SK-N-SH treated with all-trans-retinoic acid at 6 μM for 48 hours (cell line): ENCODE measurements around the gene MRPS34.

Source experiments
- ATAC-seq: fragments of 200-7000 bp; cut with Tn5 transposase; 3 replicates; pipeline ENCODE4 v1.9.1; 2020; ENCODE audit warnings: mild to moderate bottlenecking, moderate library complexity
- CREB5 ChIP-seq: fragments of 250-450 bp; sonication (Bioruptor Pico); IDR thresholded peaks from 2 replicates; pipeline ENCODE4 v1.5.1; 2020; ENCODE audit warnings: low read depth, mild to moderate bottlenecking, moderate library complexity
- CSDC2 ChIP-seq: fragments of 250-450 bp; sonication (Bioruptor Pico); IDR thresholded peaks from 2 replicates; pipeline ENCODE4 v1.5.0; 2020; ENCODE audit warnings: mild to moderate bottlenecking, moderate library complexity
- OSR1 ChIP-seq: fragments of 250-450 bp; sonication (Bioruptor Pico); IDR thresholded peaks from 2 replicates; pipeline ENCODE4 v1.8.0; 2022; ENCODE audit warnings: moderate library complexity, mild to moderate bottlenecking, inconsistent platforms
- RARB ChIP-seq: fragments of 250-450 bp; sonication (Bioruptor Pico); IDR thresholded peaks from 2 replicates; pipeline ENCODE4 v1.8.0; 2021; ENCODE audit warnings: mild to moderate bottlenecking, moderate library complexity
- SNAI2 ChIP-seq: fragments of 250-450 bp; sonication (Bioruptor Pico); IDR thresholded peaks from 2 replicates; pipeline ENCODE4 v1.5.0; 2020; ENCODE audit warnings: mild to moderate bottlenecking, moderate library complexity
- ZFP3 ChIP-seq: fragments of 250-450 bp; sonication (Bioruptor Pico); IDR thresholded peaks from 2 replicates; pipeline ENCODE4 v1.5.0; 2020; ENCODE audit warnings: mild to moderate bottlenecking, moderate library complexity
- ZFP30 ChIP-seq: fragments of 450-650 bp; formaldehyde crosslinking; IDR thresholded peaks from 2 replicates; pipeline ENCODE4 v1.5.0; 2022; ENCODE audit warnings: mild to moderate bottlenecking, moderate library complexity
- ZNF565 ChIP-seq: fragments of 450-650 bp; formaldehyde crosslinking; conservative IDR thresholded peaks from 2 replicates; pipeline ENCODE4 v1.5.0; 2020; ENCODE audit warnings: low read depth, mild to moderate bottlenecking, moderate library complexity
- TF ChIP-seq, protein P1 (sequence below): fragments of 250-450 bp; sonication (Bioruptor Pico); IDR thresholded peaks from 2 replicates; pipeline ENCODE4 v1.5.1; 2021; ENCODE audit warnings: mild to moderate bottlenecking, moderate library complexity
- TF ChIP-seq, protein P2 (sequence below): fragments of 250-450 bp; sonication (Bioruptor Pico); IDR thresholded peaks from 2 replicates; pipeline ENCODE4 v1.5.0; 2020; ENCODE audit warnings: mild to moderate bottlenecking, moderate library complexity

MRPS34 gene

DNA sequence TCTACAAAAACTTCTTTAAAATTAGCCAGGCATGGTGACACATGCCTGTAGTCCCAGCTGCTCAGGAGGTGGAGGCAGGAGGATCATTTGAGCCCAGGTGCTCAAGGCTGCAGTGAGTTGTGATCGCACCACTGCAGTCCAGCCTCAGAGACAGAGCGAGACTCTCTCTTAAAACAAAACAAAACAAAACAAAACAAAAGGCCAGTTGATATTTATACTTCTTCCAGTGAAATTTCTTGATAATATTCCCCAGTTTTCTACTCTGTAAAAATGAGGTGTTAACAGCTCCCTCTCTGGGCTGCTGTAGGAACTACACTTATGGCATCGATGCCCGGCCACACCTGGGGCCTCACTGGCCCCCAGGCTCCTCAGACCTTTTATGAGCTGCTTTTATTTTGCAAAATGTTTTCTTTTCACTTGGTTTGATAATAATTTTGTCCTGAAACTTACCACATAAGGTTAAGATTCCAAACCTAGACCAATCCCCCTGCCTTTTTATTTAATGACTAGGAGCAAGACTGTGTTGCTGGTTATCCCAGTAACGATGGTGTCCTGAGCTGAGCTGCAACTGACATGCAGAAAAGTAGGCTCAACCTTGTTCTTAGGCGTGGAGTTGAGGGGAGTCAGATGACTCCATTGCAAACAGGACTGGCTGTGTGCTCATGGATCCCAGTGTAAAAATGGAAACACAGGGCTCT is 49.3 kb downstream of the MRPS34 start:
- no peak for TF ChIP-seq ZFP3 (CRISPR knock-in tag)
- no peak for TF ChIP-seq ZNF565 (CRISPR knock-in tag)
- no peak for TF ChIP-seq CSDC2 (CRISPR knock-in tag)
- TF ChIP-seq CREB5 (CRISPR knock-in tag): no peak
- no peak for TF ChIP-seq ZFP30 (CRISPR knock-in tag)
- TF ChIP-seq, protein P1, sequence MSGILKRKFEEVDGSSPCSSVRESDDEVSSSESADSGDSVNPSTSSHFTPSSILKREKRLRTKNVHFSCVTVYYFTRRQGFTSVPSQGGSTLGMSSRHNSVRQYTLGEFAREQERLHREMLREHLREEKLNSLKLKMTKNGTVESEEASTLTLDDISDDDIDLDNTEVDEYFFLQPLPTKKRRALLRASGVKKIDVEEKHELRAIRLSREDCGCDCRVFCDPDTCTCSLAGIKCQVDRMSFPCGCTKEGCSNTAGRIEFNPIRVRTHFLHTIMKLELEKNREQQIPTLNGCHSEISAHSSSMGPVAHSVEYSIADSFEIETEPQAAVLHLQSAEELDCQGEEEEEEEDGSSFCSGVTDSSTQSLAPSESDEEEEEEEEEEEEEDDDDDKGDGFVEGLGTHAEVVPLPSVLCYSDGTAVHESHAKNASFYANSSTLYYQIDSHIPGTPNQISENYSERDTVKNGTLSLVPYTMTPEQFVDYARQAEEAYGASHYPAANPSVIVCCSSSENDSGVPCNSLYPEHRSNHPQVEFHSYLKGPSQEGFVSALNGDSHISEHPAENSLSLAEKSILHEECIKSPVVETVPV (CRISPR knock-in tag): no peak
- TF ChIP-seq, protein P2, sequence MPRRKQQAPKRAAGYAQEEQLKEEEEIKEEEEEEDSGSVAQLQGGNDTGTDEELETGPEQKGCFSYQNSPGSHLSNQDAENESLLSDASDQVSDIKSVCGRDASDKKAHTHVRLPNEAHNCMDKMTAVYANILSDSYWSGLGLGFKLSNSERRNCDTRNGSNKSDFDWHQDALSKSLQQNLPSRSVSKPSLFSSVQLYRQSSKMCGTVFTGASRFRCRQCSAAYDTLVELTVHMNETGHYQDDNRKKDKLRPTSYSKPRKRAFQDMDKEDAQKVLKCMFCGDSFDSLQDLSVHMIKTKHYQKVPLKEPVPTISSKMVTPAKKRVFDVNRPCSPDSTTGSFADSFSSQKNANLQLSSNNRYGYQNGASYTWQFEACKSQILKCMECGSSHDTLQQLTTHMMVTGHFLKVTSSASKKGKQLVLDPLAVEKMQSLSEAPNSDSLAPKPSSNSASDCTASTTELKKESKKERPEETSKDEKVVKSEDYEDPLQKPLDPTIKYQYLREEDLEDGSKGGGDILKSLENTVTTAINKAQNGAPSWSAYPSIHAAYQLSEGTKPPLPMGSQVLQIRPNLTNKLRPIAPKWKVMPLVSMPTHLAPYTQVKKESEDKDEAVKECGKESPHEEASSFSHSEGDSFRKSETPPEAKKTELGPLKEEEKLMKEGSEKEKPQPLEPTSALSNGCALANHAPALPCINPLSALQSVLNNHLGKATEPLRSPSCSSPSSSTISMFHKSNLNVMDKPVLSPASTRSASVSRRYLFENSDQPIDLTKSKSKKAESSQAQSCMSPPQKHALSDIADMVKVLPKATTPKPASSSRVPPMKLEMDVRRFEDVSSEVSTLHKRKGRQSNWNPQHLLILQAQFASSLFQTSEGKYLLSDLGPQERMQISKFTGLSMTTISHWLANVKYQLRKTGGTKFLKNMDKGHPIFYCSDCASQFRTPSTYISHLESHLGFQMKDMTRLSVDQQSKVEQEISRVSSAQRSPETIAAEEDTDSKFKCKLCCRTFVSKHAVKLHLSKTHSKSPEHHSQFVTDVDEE: no peak
- no peak for TF ChIP-seq SNAI2
- no peak for TF ChIP-seq OSR1 (CRISPR knock-in tag)
- TF ChIP-seq RARB (CRISPR knock-in tag): no peak
- ATAC-seq: peak; percentile 67
